HG03025 (cell line): ENCODE results near the gene RFX6.
A peak's percentile ranks its signal among the peaks of the same experiment; 100 is the strongest.

ENCODE experiments used
- ATAC-seq: cut with Tn5 transposase; IDR thresholded peaks from one replicate; pipeline ENCODE4 v1.9.1; 2021; ENCODE audit warnings: mild to moderate bottlenecking, moderate library complexity; ENCODE audit not compliant: unreplicated experiment, low FRiP score

The RFX6 gene

DNA sequence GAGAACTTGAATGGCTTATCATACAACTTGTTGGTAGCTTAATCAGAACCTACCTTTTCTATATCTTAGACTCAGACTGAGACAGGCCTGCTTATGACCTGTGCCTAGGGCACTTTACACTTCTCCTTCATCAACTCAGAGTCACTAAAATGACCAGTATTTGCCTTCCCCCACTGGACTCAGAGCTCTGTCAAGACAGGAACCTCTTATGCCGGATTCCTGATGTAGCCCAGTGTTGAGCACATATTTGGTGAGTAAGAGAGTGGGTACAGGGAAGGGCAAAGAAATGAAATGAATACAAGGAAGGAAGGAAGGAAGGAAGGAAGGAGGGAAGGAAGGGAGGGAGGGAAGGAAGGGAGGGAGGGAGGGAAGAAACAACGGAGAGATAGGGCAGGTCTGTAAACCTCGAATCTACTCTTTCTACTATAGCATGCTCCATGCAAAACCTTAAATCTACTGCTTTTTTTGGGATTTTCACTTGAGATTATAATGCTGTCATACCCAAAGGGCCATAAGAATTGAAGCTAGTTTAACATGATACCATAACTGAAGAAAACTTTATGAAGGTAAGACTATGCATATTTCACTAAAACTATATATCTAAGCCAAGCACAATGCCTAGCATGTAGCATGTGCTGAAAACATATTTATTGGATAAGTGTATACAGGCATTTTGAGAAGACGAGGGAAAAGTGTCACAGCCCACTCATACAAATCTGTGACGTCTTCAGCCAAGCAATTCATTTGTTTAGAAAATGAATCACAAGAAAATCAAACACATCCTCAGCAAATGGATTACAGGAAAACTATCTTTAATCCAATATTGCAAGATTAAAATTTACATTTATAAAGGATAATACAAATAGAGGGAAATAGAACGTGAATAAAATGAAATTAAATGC, 89.9 kb downstream of the RFX6 start:
- no peak for ATAC-seq

DNA sequence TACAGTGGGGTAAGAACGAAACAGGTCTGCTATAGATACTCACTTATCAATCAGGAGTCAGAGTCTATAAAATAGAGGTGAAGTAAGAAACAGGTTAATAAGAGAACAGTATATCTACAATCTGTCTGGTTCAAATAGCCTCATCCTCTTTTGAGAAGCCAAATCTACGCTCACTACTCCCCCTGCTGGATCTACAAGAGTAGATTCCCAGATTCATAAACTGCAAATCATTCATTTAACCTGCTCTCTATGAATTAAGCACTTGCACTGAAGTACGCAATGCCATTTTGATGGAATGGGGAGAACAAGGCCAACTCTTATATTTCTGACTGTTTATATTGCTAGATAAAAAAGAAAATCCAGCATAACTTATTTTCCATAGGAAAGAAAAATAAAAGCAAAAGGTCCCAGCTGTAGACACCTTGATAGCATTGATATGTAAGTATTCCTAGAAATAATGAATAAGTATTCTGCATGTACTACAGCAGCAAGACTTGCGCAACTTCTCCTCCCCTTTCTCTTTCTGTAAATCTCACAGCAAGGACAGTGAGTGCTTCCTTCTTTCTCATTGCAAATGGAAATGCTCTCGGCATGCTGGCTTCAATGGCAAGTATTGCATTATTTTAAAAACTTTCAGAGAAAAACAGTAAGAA, 92.3 kb downstream of the RFX6 start:
- peak; percentile 78 for ATAC-seq

DNA sequence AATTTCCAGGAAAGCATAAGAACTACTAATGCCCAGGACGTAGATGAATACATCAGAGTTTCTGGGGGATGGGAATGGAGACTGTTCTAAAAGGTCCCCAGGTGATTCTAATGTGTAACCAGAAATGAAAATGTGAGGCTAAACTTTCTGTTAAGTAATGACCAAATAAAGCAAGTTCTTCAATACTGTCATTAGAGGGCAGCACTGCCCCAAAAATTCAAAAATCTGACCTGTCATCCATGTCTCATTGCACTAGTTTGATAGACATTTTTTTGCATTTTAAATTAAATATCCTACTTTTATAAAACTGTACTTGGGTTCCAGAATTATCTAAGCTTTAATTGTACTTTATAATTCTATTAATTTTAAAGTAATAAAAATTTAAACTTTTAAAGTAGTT, 94.9 kb downstream of the RFX6 start:
- ATAC-seq: peak; percentile 53

DNA sequence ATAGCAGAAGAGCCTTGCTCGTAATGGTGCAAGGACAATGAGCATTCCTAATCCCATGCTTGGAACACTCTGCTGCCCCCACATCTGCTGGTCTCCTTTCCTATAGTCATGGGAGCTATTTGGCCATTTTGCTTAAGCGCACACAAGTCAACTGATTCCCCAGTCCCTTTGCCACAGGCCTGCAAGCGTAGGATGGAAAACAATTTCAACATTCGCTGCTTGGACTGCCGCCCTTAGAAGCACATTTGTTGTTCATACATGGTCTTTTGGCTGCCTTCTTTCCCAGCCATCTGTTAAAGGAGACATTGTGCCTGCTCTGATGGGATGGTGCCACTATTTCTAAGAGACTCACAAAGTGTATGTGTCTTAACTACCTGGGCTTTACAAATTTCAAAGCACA, 96.9 kb downstream of the RFX6 start:
- no peak for ATAC-seq

DNA sequence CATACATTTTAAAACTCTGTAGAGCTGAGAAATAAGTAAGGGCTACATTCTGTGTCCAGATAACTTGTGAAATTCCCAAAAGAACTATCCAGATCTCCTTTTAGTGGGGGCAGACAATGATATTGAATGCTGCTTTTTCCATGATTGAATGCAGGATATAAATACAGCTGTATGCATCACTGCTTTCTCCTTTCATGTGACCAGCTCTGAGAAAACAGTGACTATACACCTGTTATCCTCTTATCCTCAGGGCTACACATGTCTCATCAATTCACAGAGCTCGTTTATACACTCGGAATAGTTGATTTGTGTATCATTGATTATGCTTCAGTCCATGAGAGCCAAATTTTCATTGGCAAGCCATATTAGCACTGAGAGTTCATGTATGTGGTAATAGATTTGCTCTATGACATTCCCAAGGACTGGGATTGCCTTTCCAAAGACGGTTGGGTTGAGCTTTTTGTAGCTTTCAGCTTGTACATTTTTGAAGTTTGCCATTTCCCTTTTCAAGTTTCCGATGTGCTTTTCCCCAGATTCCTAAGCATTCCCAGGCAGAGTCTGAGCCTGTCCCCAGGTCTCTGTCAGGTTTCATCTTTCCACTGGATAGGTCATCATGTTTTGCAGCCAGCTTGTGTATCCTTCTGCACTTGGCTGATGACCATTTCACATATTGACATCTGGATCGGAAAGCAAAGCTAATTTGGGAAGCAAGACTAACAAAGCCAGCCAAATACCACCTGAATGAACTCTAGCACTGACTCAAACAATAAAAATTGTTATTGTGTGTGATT, 97.7 kb downstream of the RFX6 start:
- ATAC-seq: no peak

DNA sequence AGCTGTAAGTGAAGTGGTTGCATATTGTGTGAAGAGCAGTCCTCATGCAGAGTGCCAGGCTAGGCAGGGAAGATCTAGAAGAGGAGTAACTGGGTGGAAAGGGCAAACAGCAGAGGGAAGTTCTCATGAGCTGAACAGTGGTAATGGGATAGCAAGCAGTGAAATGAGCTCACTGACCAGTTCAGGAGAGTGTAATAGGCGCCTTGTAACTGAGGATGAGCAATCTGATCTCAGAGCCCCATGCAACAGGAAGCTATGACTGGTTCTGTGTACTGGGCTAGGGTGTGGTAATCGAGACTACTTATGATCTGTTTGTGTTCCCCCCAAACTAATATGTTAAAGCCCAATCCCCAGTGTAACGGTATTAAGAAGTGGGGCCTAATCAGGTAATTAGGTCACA, 98.6 kb downstream of the RFX6 start:
- ATAC-seq: no peak

DNA sequence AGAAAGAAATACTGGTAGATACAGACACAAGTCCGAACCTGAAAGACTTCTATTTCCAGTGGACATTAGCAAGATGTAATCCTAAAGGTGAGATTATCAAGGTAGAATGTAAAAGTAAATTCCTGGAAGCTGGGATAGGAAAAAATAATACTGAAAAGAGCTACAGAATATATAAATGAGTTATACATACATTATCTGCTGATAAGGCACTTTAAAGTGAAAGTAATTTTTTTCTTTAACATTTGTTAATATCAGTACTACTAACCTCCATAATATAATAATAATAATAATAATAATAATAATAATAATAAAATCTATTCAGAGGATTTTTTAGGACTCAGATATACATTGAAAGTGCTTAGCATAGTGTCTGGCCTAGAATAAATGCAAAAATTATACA, 102.5 kb downstream of the RFX6 start:
- ATAC-seq: no peak
